WTC11 (cell line): Measurements from ENCODE around the gene HSBP1L1. TPM values are rescaled to one million over a fixed set of nuclear protein-coding genes. Genes with fewer than 3 reads are reported as not detected.

ENCODE experiments used
- ATAC-seq: fragments of 200-7000 bp; cut with Tn5 transposase; 2 replicates; pipeline ENCODE4 v1.10.0; 2021; ENCODE audit warnings: mild to moderate bottlenecking, moderate library complexity
- CTCF ChIA-PET: fragments of 300-600 bp; sonication (Branson Sonifier 250); formaldehyde crosslinking; loops from one replicate; lab custom pipeline; 2021; ENCODE audit warnings: antibody characterized with exemption; lab: Charles Lee
- POLR2A ChIA-PET: fragments of 350-600 bp; sonication (Branson Sonifier 250); formaldehyde crosslinking; loops from one replicate; lab custom pipeline; 2021; ENCODE audit warnings: antibody characterized with exemption; lab: Charles Lee
- DNase-seq: peaks from one replicate; pipeline ENCODE4 v3.0.0; 2021; ENCODE audit warnings: low spot score
- H3K27ac Mint-ChIP-seq: 2 replicates; pipeline ENCODE4 v1.8.0; 2021; ENCODE audit warnings: mixed read lengths
- H3K27me3 Mint-ChIP-seq: 2 replicates; pipeline ENCODE4 v1.8.0; 2021; ENCODE audit warnings: low read depth, mild to moderate bottlenecking, moderate library complexity, mixed read lengths
- H3K36me3 Mint-ChIP-seq: 2 replicates; pipeline ENCODE4 v1.8.0; 2021; ENCODE audit warnings: mixed read lengths
- H3K4me1 Mint-ChIP-seq: 2 replicates; pipeline ENCODE4 v1.8.0; 2022; ENCODE audit warnings: mixed read lengths
- H3K4me3 Mint-ChIP-seq: 2 replicates; pipeline ENCODE4 v1.8.0; 2021; ENCODE audit warnings: mild to moderate bottlenecking, moderate library complexity, mixed read lengths
- H3K9me3 Mint-ChIP-seq: 2 replicates; pipeline ENCODE4 v1.8.0; 2021; ENCODE audit warnings: mixed read lengths
- ATF6 ChIP-seq: sonication (generic); formaldehyde crosslinking; IDR thresholded peaks from 2 replicates; pipeline ENCODE4 v1.8.1; 2023; ENCODE audit warnings: mild to moderate bottlenecking, missing genetic modification reagents
- CREB1 ChIP-seq: sonication (generic); formaldehyde crosslinking; IDR thresholded peaks from 2 replicates; pipeline ENCODE4 v1.8.0; 2023; ENCODE audit warnings: mild to moderate bottlenecking, missing genetic modification reagents
- ERG ChIP-seq: fragments of 250-450 bp; sonication (Bioruptor Pico); IDR thresholded peaks from 2 replicates; pipeline ENCODE4 v1.8.0; 2021; ENCODE audit warnings: mild to moderate bottlenecking
- ESRRA ChIP-seq: sonication (generic); formaldehyde crosslinking; IDR thresholded peaks from 2 replicates; pipeline ENCODE4 v1.8.1; 2022; ENCODE audit warnings: mild to moderate bottlenecking, missing genetic modification reagents, borderline replicate concordance
- ETV6 ChIP-seq: sonication (generic); formaldehyde crosslinking; IDR thresholded peaks from 2 replicates; pipeline ENCODE4 v1.8.1; 2022; ENCODE audit warnings: mild to moderate bottlenecking, missing genetic modification reagents
- GABPB1 ChIP-seq: sonication (generic); formaldehyde crosslinking; IDR thresholded peaks from 2 replicates; pipeline ENCODE4 v1.8.1; 2023; ENCODE audit warnings: mild to moderate bottlenecking, missing genetic modification reagents
- GTF2I ChIP-seq: fragments of 250-450 bp; sonication (Bioruptor Pico); conservative IDR thresholded peaks from 2 replicates; pipeline ENCODE4 v1.4.0; 2021; ENCODE audit warnings: mild to moderate bottlenecking
- MXD4 ChIP-seq: fragments of 250-450 bp; sonication (Bioruptor Pico); IDR thresholded peaks from 2 replicates; pipeline ENCODE4 v1.8.0; 2021; ENCODE audit warnings: mild to moderate bottlenecking, moderate library complexity, borderline replicate concordance
- NFE2L1 ChIP-seq: sonication (generic); formaldehyde crosslinking; IDR thresholded peaks from 2 replicates; pipeline ENCODE4 v1.8.1; 2023; ENCODE audit warnings: missing genetic modification reagents
- PRDM15 ChIP-seq: sonication (generic); formaldehyde crosslinking; IDR thresholded peaks from 2 replicates; pipeline ENCODE4 v1.8.0; 2022; ENCODE audit warnings: missing genetic modification reagents
- ZBTB21 ChIP-seq: sonication (generic); formaldehyde crosslinking; IDR thresholded peaks from 2 replicates; pipeline ENCODE4 v1.8.1; 2023; ENCODE audit warnings: mild to moderate bottlenecking, missing genetic modification reagents, borderline replicate concordance
- ZNF121 ChIP-seq: sonication (generic); formaldehyde crosslinking; IDR thresholded peaks from 2 replicates; pipeline ENCODE4 v1.8.0; 2023; ENCODE audit warnings: missing genetic modification reagents
- ZNF263 ChIP-seq: sonication (generic); formaldehyde crosslinking; IDR thresholded peaks from 2 replicates; pipeline ENCODE4 v1.8.1; 2022; ENCODE audit warnings: low read depth, mild to moderate bottlenecking, moderate library complexity, missing genetic modification reagents
- ZNF512 ChIP-seq: sonication (generic); formaldehyde crosslinking; IDR thresholded peaks from 2 replicates; pipeline ENCODE4 v1.8.1; 2022; ENCODE audit warnings: missing genetic modification reagents, borderline replicate concordance
- ZSCAN18 ChIP-seq: fragments of 250-450 bp; sonication (Bioruptor Pico); IDR thresholded peaks from 2 replicates; pipeline ENCODE4 v2.1.2; 2022; ENCODE audit warnings: mild to moderate bottlenecking, moderate library complexity
- total RNA-seq: library from RNA; stranded (reverse); gene quantifications from 3 replicates; pipeline ENCODE4 v1.2.3, GENCODE V29; 2021

HSBP1L1 gene
- total RNA-seq, 1 experiment from 2014 or later: 1.4 TPM

GRCh38 chr18:79926715-79927606 is 37.5 kb upstream of the HSBP1L1 start (continued):
- TF ChIP-seq PRDM15 (CRISPR knock-in tag) (no peak), ATF6 (CRISPR knock-in tag) (no peak), ZBTB21 (CRISPR knock-in tag) (no peak), ZNF121 (no peak)

- Mint-ChIP-seq H3K4me3 (no peak overlapping the region), H3K4me1 (peaks cover 11% of the 10 kb centered on the region), H3K36me3 (peaks cover 28% of the 10 kb centered on the region), H3K27ac (no peak overlapping the region), H3K27me3 (no peaks in the 10 kb centered on the region; the same call in 1 of the 2 replicates), H3K9me3 (peaks cover 40% of the 10 kb centered on the region)
- ChIA-PET CTCF (interaction anchor here (0.5 kb wide), 1 partner anchor 194 kb away, joined by 3 read pairs; no protein-coding TSS in a partner anchor), POLR2A (no interaction called here)
- peak; percentile 16 for DNase-seq
- ATAC-seq: 0 out of 2 replicates have a peak, but pooled peaks have one; percentile 20
- TF ChIP-seq ATF6 (CRISPR knock-in tag) (no peak), ETV6 (no peak), ZSCAN18 (CRISPR knock-in tag) (no peak), ZNF263 (CRISPR knock-in tag) (no peak), ERG (CRISPR knock-in tag) (no peak), MXD4 (CRISPR knock-in tag) (no peak), PRDM15 (CRISPR knock-in tag) (no peak), NFE2L1 (no peak), CREB1 (CRISPR knock-in tag) (no peak), GTF2I (CRISPR knock-in tag) (no peak), ZNF512 (no peak), ESRRA (CRISPR knock-in tag) (no peak), GABPB1 (CRISPR knock-in tag) (no peak)
These were observed 36.6 kb upstream of the HSBP1L1 start for GRCh38 chr18:79927607-79928562.
